Spleen (tissue), 11 donors: ENCODE data around the gene PHACTR1. TPM values are rescaled to one million over a fixed set of nuclear protein-coding genes. Genes with fewer than 3 reads are reported as not detected.
"Not testable (repeated sequence)": the region's sequence is repeated elsewhere in the genome, so short reads cannot be mapped to it uniquely, and the experiment has no call there.

Experiments used
- DNase-seq: peaks from one replicate; pipeline ENCODE4 v3.0.0-alpha.2; 2020
- H3K27ac ChIP-seq, 8 donors: fragments of 200-600 bp; sonication (generic) in 7 of 8; 1 replicate in 4 of 8; 2 replicates in 4 of 8; pipeline versions ENCODE4 v1.5.0 to v1.8.0; 2016 to 2021; ENCODE audit warnings: inconsistent platforms in 4 of 8, mild to moderate bottlenecking in 4 of 8, moderate library complexity in 1 of 8
- H3K27me3 ChIP-seq, 7 donors: fragments of 200-600 bp; sonication (generic) in 6 of 7; replicated peaks in 1 of 7; 1 replicate in 4 of 7; 2 replicates in 3 of 7; pipeline versions ENCODE4 v1.5.0 to v1.8.0; 2016 to 2021; ENCODE audit warnings: inconsistent platforms in 3 of 7, mild to moderate bottlenecking in 1 of 7
- H3K36me3 ChIP-seq, 6 donors: fragments of 200-600 bp; sonication (generic) in 5 of 6; 1 replicate in 4 of 6; 2 replicates in 2 of 6; pipeline versions ENCODE4 v1.5.0 to v1.8.0; 2016 to 2021; ENCODE audit warnings: inconsistent platforms in 2 of 6
- H3K4me1 ChIP-seq, 6 donors: fragments of 200-600 bp; sonication (generic) in 5 of 6; 1 replicate in 3 of 6; 2 replicates in 3 of 6; pipeline versions ENCODE4 v1.5.0 to v1.8.0; 2016 to 2021; ENCODE audit warnings: inconsistent platforms in 3 of 6
- H3K4me3 ChIP-seq, 8 donors: fragments of 200-600 bp; sonication (generic) in 7 of 8; 1 replicate in 4 of 8; 2 replicates in 4 of 8; pipeline versions ENCODE4 v1.5.0 to v1.8.0; 2016 to 2021; ENCODE audit warnings: inconsistent platforms in 4 of 8, mild to moderate bottlenecking in 4 of 8, moderate library complexity in 2 of 8
- H3K9me3 ChIP-seq, 8 donors: fragments of 200-600 bp; sonication (generic) in 7 of 8; 1 replicate in 4 of 8; 2 replicates in 4 of 8; pipeline versions ENCODE4 v1.5.0 to v1.8.0; 2016 to 2021; ENCODE audit warnings: inconsistent platforms in 4 of 8
- CTCF ChIP-seq, 11 experiments: fragments of 200-600 bp in 7 of 11; fragments of 450-650 bp in 4 of 11; sonication (generic) in 4 of 11; IDR thresholded peaks in 8 of 11; conservative IDR thresholded peaks in 3 of 11; 1 replicate in 7 of 11; 2 replicates in 4 of 11; pipeline versions ENCODE4 v1.4.0 to v1.8.0; 2016 to 2021; ENCODE audit warnings: antibody characterized with exemption in 11 of 11, inconsistent platforms in 4 of 11, mild to moderate bottlenecking in 1 of 11
- POLR2A ChIP-seq, 3 donors: fragments of 450-650 bp; IDR thresholded peaks; one replicate each; pipeline ENCODE4 v1.5.1; 2017; ENCODE audit warnings: antibody characterized with exemption in 3 of 3, mild to moderate bottlenecking in 1 of 3
- POLR2AphosphoS5 ChIP-seq, 3 donors: sonication (generic); formaldehyde crosslinking; IDR thresholded peaks; one replicate each; pipeline ENCODE4 v1.5.1; 2017; ENCODE audit warnings: antibody characterized with exemption in 3 of 3
- WGBS, 5 donors: extraction: QIAGEN DNeasy Blood & Tissue Kit in 3 of 5; methylation state at CpG; one replicate each; pipeline versions ENCODE4 v1.1.5 to v1.1.7; 2013 to 2018; 5-methylcytosine and 5-hydroxymethylcytosine counted together
- intact Hi-C: fragments of 100-400 bp; cut with DNase I; formaldehyde crosslinking; loops from one replicate; pipeline ENCODE4 v1.15.0; 2023; ENCODE audit warnings: low total_unique reads
- polyA plus RNA-seq, 3 donors: library from polyadenylated mRNA; stranded (reverse); fragments of 200-250 nt; gene quantifications; one replicate each; pipeline ENCODE4 v1.2.1, GENCODE V29; 2013
- total RNA-seq, 7 donors: library from RNA; depleted of rRNA in 3 of 7; stranded (reverse); fragments of >200 nt in 3 of 7; fragmentation: NEBNext Ultra II Directional in 4 of 7; extraction: Animal tissue kit (Norgen Biotek cat#: 25700) in 4 of 7; gene quantifications; one replicate each; pipeline versions ENCODE4 v1.1.0 to v1.2.1, GENCODE V29; 2016 to 2021
- donor health status: healthy with polysubstance abuse.
- donor health status: DM: no; HTN: no; CAD: no; lungs with moderate emphysema.
- donor health status: DM: no; HTN: no; CAD: no.
- donor health status: Bipolar disorder and iron deficiency.
- donor health status: healthy.
- donor health status: DM: no; HTN: no; CAD: no.
- donor health status: DM: yes; HTN: yes; CAD: no.

Gene PHACTR1
- total and polyA plus RNA-seq, 10 donors: 8.5 to 45.3 (median 30.8) TPM

GRCh38 chr6:13315896-13316295 lies 599.3 kb downstream of the PHACTR1 start:
- Histone ChIP-seq H3K9me3 (no peaks in the 10 kb centered on the region), H3K36me3 (peaks cover 5 to 100% (median 75%) of the 10 kb centered on the region in 6 donors), H3K4me3 (no peak overlapping the region), H3K27ac (no peak overlapping the region), H3K27me3 (no peaks in the 10 kb centered on the region), H3K4me1 (no peaks in the 10 kb centered on the region)
- TF ChIP-seq POLR2AphosphoS5 (IDR thresholded peaks at IDR 0.05): no peak
- TF ChIP-seq CTCF (IDR thresholded peaks at IDR 0.05 in 8 of 11, conservative IDR thresholded peaks at IDR 0.05 in 3 of 11): no peak
- no peak for TF ChIP-seq POLR2A (IDR thresholded peaks at IDR 0.05)
- DNase-seq: no peak
- 94 to 98% (median 96%) methylated on average over 5 of the region's 5 CpGs for WGBS, 5 donors
- intact Hi-C loops: no loop called here

GRCh38 chr6:13318821-13319220 lies 602.3 kb downstream of the PHACTR1 start:
- 92 to 98% (median 96%) methylated on average over 2 of the region's 2 CpGs for WGBS, 5 donors
- intact Hi-C loops: no loop called here
- no peak for TF ChIP-seq POLR2A (IDR thresholded peaks at IDR 0.05)
- TF ChIP-seq CTCF (IDR thresholded peaks at IDR 0.05 in 8 of 11, conservative IDR thresholded peaks at IDR 0.05 in 3 of 11): no peak
- no peak for TF ChIP-seq POLR2AphosphoS5 (IDR thresholded peaks at IDR 0.05)
- Histone ChIP-seq H3K4me3 (no peak overlapping the region), H3K27me3 (no peaks in the 10 kb centered on the region), H3K4me1 (no peaks in the 10 kb centered on the region), H3K36me3 (peaks cover 5 to 100% (median 84%) of the 10 kb centered on the region in 6 donors), H3K9me3 (no peaks in the 10 kb centered on the region), H3K27ac (no peak overlapping the region)
- DNase-seq: no peak

- 89 to 96% (median 94%) methylated on average over 5 of the region's 5 CpGs for WGBS, 5 donors
- intact Hi-C loops: no loop called here
Observed at GRCh38 chr6:13319891-13320564, 603.5 kb downstream of the PHACTR1 start.

GRCh38 chr6:13326031-13326586 lies 609.5 kb downstream of the PHACTR1 start:
- H3K4me3 ChIP-seq, H3K9me3 ChIP-seq, H3K27me3 ChIP-seq, H3K27ac ChIP-seq, DNase-seq, intact Hi-C loops: not testable (repeated sequence)
- Histone ChIP-seq H3K36me3 (peaks cover 0 to 53% (median 33%) of the 10 kb centered on the region in 6 donors), H3K4me1 (peaks cover 13 to 37% (median 18%) of the 10 kb centered on the region in 6 donors)
- WGBS, 5 donors: 85 to 97% (median 96%) methylated on average over 3 of the region's 3 CpGs

More at GRCh38 chr6:13319891-13320564, 603.5 kb downstream of the PHACTR1 start:
- H3K27ac ChIP-seq: no peak overlapping the region
- H3K27me3 ChIP-seq: no peaks in the 10 kb centered on the region
- H3K9me3 ChIP-seq: no peaks in the 10 kb centered on the region
- H3K4me3 ChIP-seq: no peak overlapping the region
- DNase-seq: no peak
- H3K4me1 ChIP-seq: no peaks in the 10 kb centered on the region
- TF ChIP-seq POLR2A (IDR thresholded peaks at IDR 0.05) (no peak), POLR2AphosphoS5 (IDR thresholded peaks at IDR 0.05) (no peak), CTCF (IDR thresholded peaks at IDR 0.05 in 8 of 11, conservative IDR thresholded peaks at IDR 0.05 in 3 of 11) (no peak)
- H3K36me3 ChIP-seq: peaks cover 5 to 100% (median 88%) of the 10 kb centered on the region in 6 donors
